ENCODE results near the gene MIEF2.

DNA sequence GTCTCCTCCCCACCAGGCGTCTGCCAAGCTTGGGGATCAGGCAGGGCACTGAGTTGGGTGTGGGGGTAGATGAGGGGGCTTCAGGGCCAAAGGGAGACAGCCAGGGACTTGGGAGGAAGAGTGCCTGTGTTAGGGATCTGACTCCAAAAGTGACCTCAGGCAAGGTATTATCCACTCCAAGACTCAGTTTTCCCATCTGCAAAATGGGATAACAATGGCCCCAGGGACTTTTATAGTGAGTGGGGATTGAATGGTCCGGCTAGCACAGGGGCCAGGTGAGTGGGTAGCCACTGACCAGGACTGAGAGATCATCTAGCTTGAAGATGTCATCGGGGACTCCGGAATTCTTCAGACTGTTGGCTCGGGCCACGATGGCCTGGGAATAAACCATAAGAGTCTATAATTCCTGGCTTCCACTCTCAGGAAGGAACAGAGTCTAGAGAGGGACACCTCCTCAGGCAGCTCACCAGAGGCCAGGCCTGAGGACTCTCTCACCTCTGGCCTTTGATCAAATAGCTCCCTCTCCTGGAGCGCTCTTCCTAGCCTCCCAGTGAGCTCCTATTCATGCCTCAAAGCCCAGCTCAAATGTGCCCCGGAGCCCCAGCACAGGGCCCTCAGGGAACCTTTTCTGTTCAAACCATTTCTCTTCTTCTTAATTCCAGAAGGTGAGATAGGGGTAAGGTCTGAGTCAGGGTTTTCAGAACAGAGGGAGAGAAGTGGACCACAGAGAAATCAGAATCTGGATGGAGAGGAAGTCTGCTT is 5.4 kb upstream of the MIEF2 start:
- TF ChIP-seq, protein P1, sequence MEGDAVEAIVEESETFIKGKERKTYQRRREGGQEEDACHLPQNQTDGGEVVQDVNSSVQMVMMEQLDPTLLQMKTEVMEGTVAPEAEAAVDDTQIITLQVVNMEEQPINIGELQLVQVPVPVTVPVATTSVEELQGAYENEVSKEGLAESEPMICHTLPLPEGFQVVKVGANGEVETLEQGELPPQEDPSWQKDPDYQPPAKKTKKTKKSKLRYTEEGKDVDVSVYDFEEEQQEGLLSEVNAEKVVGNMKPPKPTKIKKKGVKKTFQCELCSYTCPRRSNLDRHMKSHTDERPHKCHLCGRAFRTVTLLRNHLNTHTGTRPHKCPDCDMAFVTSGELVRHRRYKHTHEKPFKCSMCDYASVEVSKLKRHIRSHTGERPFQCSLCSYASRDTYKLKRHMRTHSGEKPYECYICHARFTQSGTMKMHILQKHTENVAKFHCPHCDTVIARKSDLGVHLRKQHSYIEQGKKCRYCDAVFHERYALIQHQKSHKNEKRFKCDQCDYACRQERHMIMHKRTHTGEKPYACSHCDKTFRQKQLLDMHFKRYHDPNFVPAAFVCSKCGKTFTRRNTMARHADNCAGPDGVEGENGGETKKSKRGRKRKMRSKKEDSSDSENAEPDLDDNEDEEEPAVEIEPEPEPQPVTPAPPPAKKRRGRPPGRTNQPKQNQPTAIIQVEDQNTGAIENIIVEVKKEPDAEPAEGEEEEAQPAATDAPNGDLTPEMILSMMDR (IDR thresholded peaks at IDR 0.05), result no peak
- TF ChIP-seq POLR2A (IDR thresholded peaks at IDR 0.05), result no peak
